Panc1 (cell line): ENCODE results near the gene PGAM5.

Experiments used
- POLR2AphosphoS5 ChIP-seq: IDR thresholded peaks from 2 replicates; pipeline ENCODE4 v1.6.1; 2012; ENCODE audit warnings: mild to moderate bottlenecking, low read depth, low read length, moderate library complexity
- SIN3A ChIP-seq: IDR thresholded peaks from 2 replicates; pipeline ENCODE4 v1.6.1; 2012; ENCODE audit warnings: low read depth, mild to moderate bottlenecking, low read length, moderate library complexity, borderline replicate concordance; ENCODE audit not compliant: insufficient read depth
- TCF7L2 ChIP-seq: IDR thresholded peaks from 2 replicates; pipeline ENCODE4 v1.6.1; 2011; ENCODE audit warnings: mild to moderate bottlenecking, low read depth, low read length, inconsistent platforms
- TF ChIP-seq, protein P1 (sequence below): fragments of 450-650 bp; IDR thresholded peaks from 2 replicates; pipeline ENCODE4 v1.5.1; 2017; ENCODE audit warnings: mild to moderate bottlenecking
- TF ChIP-seq, protein P2 (sequence below), 2 experiments: IDR thresholded peaks; 2 replicates each; pipeline ENCODE4 v1.6.1; 2011 to 2012; ENCODE audit warnings: low read depth in 2 of 2, control low read depth in 1 of 2, low read length in 1 of 2, mild to moderate bottlenecking in 1 of 2, moderate library complexity in 1 of 2; ENCODE audit not compliant: insufficient read depth in 1 of 2

GRCh38 chr12:132669166-132669879, 41.3 kb upstream of the PGAM5 start:
- TF ChIP-seq POLR2AphosphoS5 (no peak), TCF7L2 (no peak), SIN3A (no peak)
- TF ChIP-seq, protein P1, sequence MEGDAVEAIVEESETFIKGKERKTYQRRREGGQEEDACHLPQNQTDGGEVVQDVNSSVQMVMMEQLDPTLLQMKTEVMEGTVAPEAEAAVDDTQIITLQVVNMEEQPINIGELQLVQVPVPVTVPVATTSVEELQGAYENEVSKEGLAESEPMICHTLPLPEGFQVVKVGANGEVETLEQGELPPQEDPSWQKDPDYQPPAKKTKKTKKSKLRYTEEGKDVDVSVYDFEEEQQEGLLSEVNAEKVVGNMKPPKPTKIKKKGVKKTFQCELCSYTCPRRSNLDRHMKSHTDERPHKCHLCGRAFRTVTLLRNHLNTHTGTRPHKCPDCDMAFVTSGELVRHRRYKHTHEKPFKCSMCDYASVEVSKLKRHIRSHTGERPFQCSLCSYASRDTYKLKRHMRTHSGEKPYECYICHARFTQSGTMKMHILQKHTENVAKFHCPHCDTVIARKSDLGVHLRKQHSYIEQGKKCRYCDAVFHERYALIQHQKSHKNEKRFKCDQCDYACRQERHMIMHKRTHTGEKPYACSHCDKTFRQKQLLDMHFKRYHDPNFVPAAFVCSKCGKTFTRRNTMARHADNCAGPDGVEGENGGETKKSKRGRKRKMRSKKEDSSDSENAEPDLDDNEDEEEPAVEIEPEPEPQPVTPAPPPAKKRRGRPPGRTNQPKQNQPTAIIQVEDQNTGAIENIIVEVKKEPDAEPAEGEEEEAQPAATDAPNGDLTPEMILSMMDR: no peak
- TF ChIP-seq, protein P2, sequence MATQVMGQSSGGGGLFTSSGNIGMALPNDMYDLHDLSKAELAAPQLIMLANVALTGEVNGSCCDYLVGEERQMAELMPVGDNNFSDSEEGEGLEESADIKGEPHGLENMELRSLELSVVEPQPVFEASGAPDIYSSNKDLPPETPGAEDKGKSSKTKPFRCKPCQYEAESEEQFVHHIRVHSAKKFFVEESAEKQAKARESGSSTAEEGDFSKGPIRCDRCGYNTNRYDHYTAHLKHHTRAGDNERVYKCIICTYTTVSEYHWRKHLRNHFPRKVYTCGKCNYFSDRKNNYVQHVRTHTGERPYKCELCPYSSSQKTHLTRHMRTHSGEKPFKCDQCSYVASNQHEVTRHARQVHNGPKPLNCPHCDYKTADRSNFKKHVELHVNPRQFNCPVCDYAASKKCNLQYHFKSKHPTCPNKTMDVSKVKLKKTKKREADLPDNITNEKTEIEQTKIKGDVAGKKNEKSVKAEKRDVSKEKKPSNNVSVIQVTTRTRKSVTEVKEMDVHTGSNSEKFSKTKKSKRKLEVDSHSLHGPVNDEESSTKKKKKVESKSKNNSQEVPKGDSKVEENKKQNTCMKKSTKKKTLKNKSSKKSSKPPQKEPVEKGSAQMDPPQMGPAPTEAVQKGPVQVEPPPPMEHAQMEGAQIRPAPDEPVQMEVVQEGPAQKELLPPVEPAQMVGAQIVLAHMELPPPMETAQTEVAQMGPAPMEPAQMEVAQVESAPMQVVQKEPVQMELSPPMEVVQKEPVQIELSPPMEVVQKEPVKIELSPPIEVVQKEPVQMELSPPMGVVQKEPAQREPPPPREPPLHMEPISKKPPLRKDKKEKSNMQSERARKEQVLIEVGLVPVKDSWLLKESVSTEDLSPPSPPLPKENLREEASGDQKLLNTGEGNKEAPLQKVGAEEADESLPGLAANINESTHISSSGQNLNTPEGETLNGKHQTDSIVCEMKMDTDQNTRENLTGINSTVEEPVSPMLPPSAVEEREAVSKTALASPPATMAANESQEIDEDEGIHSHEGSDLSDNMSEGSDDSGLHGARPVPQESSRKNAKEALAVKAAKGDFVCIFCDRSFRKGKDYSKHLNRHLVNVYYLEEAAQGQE (IDR thresholded peaks at IDR 0.05; ENCODE audit: insufficient read depth in 1 of 2, low read depth in 2 of 2, low read length in 1 of 2): no peak
